ENCODE data around the gene NCAPD2. TPM values are rescaled to one million over a fixed set of nuclear protein-coding genes. Genes with fewer than 3 reads are reported as not detected.
A peak's percentile ranks its signal among the peaks of the same experiment; 100 is the strongest.

The NCAPD2 gene
- total RNA-seq, 1 experiment from 2014 or later, result 114 TPM

GRCh38 chr12:6535697-6535946 lies 41.7 kb downstream of the NCAPD2 start:
- H4K20me1 ChIP-seq (ENCODE audit: control insufficient read depth, insufficient read depth, insufficient read length), result peaks cover 2% of the 10 kb centered on the region
- no CpG with 5 or more reads among the region's 6 CpGs for WGBS (ENCODE audit: extremely low coverage, insufficient read length, low lambda C conversion rate)
- peak overlapping the region; percentile 73 for H3K4me2 ChIP-seq (ENCODE audit: insufficient read depth, insufficient read length, low read length)
- no peak overlapping the region for H2BK20ac ChIP-seq (ENCODE audit: low read depth, low read length, poor library complexity, severe bottlenecking)
- Mint-ChIP-seq H3K27ac (peak overlapping the region; percentile 99; a peak in 6 of 7 replicates), H3K36me3 (ENCODE audit: insufficient read depth in 1 of 3, low read depth in 3 of 3) (peaks cover 43 to 71% (median 53%) of the 10 kb centered on the region in 3 experiments), H3K9me3 (no peaks in the 10 kb centered on the region; a peak in 1 of 5 replicates), H3K4me3 (peak overlapping the region; percentile 92 to 97), H3K4me1 (peaks cover 46 to 48% of the 10 kb centered on the region in 2 experiments), H3K27me3 (ENCODE audit: low read depth) (peaks cover 5% of the 10 kb centered on the region; the same call in 1 of the 2 replicates)
- no peak overlapping the region for H2BK5ac ChIP-seq (ENCODE audit: insufficient read length, low read length)
- peak overlapping the region; percentile 86 for H3K18ac ChIP-seq (ENCODE audit: insufficient read length, low read depth, low read length)
- no peak overlapping the region for H3K56ac ChIP-seq (ENCODE audit: insufficient read length, low read depth, low read length)
- no peak overlapping the region for H3K4ac ChIP-seq (ENCODE audit: low read depth, low read length)
- H2BK12ac ChIP-seq (ENCODE audit: insufficient read length, low read depth, low read length), result no peak overlapping the region
- H3K23me2 ChIP-seq (ENCODE audit: insufficient read length, low read depth, low read length, poor library complexity, severe bottlenecking), result peaks cover 18% of the 10 kb centered on the region
- no peaks in the 10 kb centered on the region for H3K9me3 ChIP-seq (ENCODE audit: control insufficient read depth, low read depth, low read length)
- no peak overlapping the region for H3T11ph ChIP-seq (ENCODE audit: low read length)
- H2AFZ ChIP-seq (ENCODE audit: low read length), result no peak overlapping the region
- peak overlapping the region; percentile 76 for H3K14ac ChIP-seq (ENCODE audit: insufficient read depth, low read length)
- no peak overlapping the region for H4K8ac ChIP-seq (replicated peaks; ENCODE audit: insufficient read length, low read depth, low read length)
- no peak overlapping the region for H2BK15ac ChIP-seq (ENCODE audit: low read depth, low read length)
- no peaks in the 10 kb centered on the region for H3K27me3 ChIP-seq (ENCODE audit: insufficient read depth, low read length)
- peak overlapping the region; percentile 96 for H3K9ac ChIP-seq (ENCODE audit: extremely low read depth, insufficient read length, low read length)
- H2AK5ac ChIP-seq (ENCODE audit: insufficient read length, low read length), result no peak overlapping the region
- no peak overlapping the region for H3K23ac ChIP-seq (ENCODE audit: insufficient read length, low read depth, low read length)
- no peak for DNase-seq
- H3K4me1 ChIP-seq (ENCODE audit: insufficient read depth, low read length), result no peaks in the 10 kb centered on the region; the same call in 1 of the 2 replicates
- H3K79me1 ChIP-seq (ENCODE audit: insufficient read depth, low read depth, low read length, poor library complexity, severe bottlenecking), result no peaks in the 10 kb centered on the region
- peaks cover 9% of the 10 kb centered on the region; the same call in 1 of the 2 replicates for H3K79me2 ChIP-seq (ENCODE audit: insufficient read depth, low read length)
- no peak overlapping the region for H4K91ac ChIP-seq (ENCODE audit: insufficient read length, low read depth, low read length)
- TF ChIP-seq, protein P1, sequence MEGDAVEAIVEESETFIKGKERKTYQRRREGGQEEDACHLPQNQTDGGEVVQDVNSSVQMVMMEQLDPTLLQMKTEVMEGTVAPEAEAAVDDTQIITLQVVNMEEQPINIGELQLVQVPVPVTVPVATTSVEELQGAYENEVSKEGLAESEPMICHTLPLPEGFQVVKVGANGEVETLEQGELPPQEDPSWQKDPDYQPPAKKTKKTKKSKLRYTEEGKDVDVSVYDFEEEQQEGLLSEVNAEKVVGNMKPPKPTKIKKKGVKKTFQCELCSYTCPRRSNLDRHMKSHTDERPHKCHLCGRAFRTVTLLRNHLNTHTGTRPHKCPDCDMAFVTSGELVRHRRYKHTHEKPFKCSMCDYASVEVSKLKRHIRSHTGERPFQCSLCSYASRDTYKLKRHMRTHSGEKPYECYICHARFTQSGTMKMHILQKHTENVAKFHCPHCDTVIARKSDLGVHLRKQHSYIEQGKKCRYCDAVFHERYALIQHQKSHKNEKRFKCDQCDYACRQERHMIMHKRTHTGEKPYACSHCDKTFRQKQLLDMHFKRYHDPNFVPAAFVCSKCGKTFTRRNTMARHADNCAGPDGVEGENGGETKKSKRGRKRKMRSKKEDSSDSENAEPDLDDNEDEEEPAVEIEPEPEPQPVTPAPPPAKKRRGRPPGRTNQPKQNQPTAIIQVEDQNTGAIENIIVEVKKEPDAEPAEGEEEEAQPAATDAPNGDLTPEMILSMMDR (conservative IDR thresholded peaks at IDR 0.05), result no peak
- no peak overlapping the region for H3K27ac ChIP-seq (ENCODE audit: insufficient read length, low read depth, low read length)
- H4K5ac ChIP-seq (ENCODE audit: insufficient read length, low read depth, low read length), result no peak overlapping the region
- H2BK120ac ChIP-seq (ENCODE audit: low read depth, low read length, poor library complexity, severe bottlenecking), result no peak overlapping the region

Data from H9 (cell line).